HepG2 (cell line): ENCODE data around the gene PCSK6. TPM values are rescaled to one million over a fixed set of nuclear protein-coding genes. Genes with fewer than 3 reads are reported as not detected.
A peak's percentile ranks its signal among the peaks of the same experiment; 100 is the strongest.

Experiments
- DNMT1 ChIP-seq: sonication (generic); formaldehyde crosslinking; IDR thresholded peaks from 2 replicates; pipeline ENCODE4 v1.5.1; 2020; ENCODE audit warnings: mild to moderate bottlenecking, missing genetic modification reagents
- DPF2 ChIP-seq: sonication (generic); formaldehyde crosslinking; IDR thresholded peaks from 2 replicates; pipeline ENCODE4 v1.4.0; 2020; ENCODE audit warnings: mild to moderate bottlenecking, low read depth, missing genetic modification reagents, borderline replicate concordance
- HNRNPK ChIP-seq: fragments of 200-400 bp; formaldehyde crosslinking; IDR thresholded peaks from 2 replicates; pipeline ENCODE4 v1.6.1; 2018; ENCODE audit warnings: low read length, low read depth, moderate library complexity, mild to moderate bottlenecking; ENCODE audit not compliant: poor library complexity, severe bottlenecking
- IRX3 ChIP-seq: sonication (generic); formaldehyde crosslinking; IDR thresholded peaks from 2 replicates; pipeline ENCODE4 v1.8.1; 2023; ENCODE audit warnings: mild to moderate bottlenecking, low read depth, missing genetic modification reagents, borderline replicate concordance
- JDP2 ChIP-seq: sonication (generic); formaldehyde crosslinking; IDR thresholded peaks from 2 replicates; pipeline ENCODE4 v1.8.1; 2022; ENCODE audit warnings: missing genetic modification reagents, borderline replicate concordance
- MAZ ChIP-seq, 2 experiments: sonication (generic) in 1 of 2; formaldehyde crosslinking in 1 of 2; IDR thresholded peaks; 2 replicates each; pipeline versions ENCODE4 v1.5.0 to v1.6.1; 2012 to 2020; ENCODE audit warnings: low read depth in 2 of 2, mild to moderate bottlenecking in 2 of 2, borderline replicate concordance in 1 of 2, improper control_type of control experiment in 1 of 2, low read length in 1 of 2, missing genetic modification reagents in 1 of 2, moderate library complexity in 1 of 2
- MBNL3 ChIP-seq: fragments of 250-450 bp; sonication (Bioruptor Pico); conservative IDR thresholded peaks from 2 replicates; pipeline ENCODE4 v1.8.0; 2022; ENCODE audit warnings: mild to moderate bottlenecking, inconsistent platforms
- RFX5 ChIP-seq: IDR thresholded peaks from 2 replicates; pipeline ENCODE4 v1.6.1; 2011; ENCODE audit warnings: low read depth, low read length, improper control_type of control experiment
- RXRA ChIP-seq: sonication (generic); formaldehyde crosslinking; IDR thresholded peaks from 2 replicates; pipeline ENCODE4 v1.5.1; 2020; ENCODE audit warnings: missing genetic modification reagents
- SATB2 ChIP-seq: sonication (generic); formaldehyde crosslinking; IDR thresholded peaks from 2 replicates; pipeline ENCODE4 v1.5.0; 2020; ENCODE audit warnings: missing genetic modification reagents
- ZFP82 ChIP-seq: sonication (generic); formaldehyde crosslinking; IDR thresholded peaks from 2 replicates; pipeline ENCODE4 v1.5.1; 2020; ENCODE audit warnings: mild to moderate bottlenecking, missing genetic modification reagents, borderline replicate concordance
- ZNF30 ChIP-seq: sonication (generic); formaldehyde crosslinking; IDR thresholded peaks from 2 replicates; pipeline ENCODE4 v1.5.0; 2020; ENCODE audit warnings: mild to moderate bottlenecking, missing genetic modification reagents
- ZNF570 ChIP-seq: sonication (generic); formaldehyde crosslinking; IDR thresholded peaks from 2 replicates; pipeline ENCODE4 v1.4.0; 2020; ENCODE audit warnings: mild to moderate bottlenecking, missing genetic modification reagents, borderline replicate concordance
- ZNF777 ChIP-seq: sonication (generic); formaldehyde crosslinking; IDR thresholded peaks from 2 replicates; pipeline ENCODE4 v1.4.0; 2020; ENCODE audit warnings: missing genetic modification reagents
- ZSCAN21 ChIP-seq: sonication (generic); formaldehyde crosslinking; IDR thresholded peaks from 2 replicates; pipeline ENCODE4 v1.8.0; 2022; ENCODE audit warnings: mild to moderate bottlenecking, missing genetic modification reagents, moderate library complexity, borderline replicate concordance
- polyA plus RNA-seq, 8 experiments: library from polyadenylated mRNA; depleted of rRNA in 3 of 8; stranded (reverse) in 7 of 8; unstranded in 1 of 8; fragments of >200 nt; fragmentation: Illumina TruSeq in 4 of 8; extraction: Trizol in 4 of 8; gene quantifications; 2 replicates each; pipeline versions ENCODE4 v1.2.1 to v1.2.3, GENCODE V29; 2011 to 2016; ENCODE audit warnings: low read depth in 4 of 8, missing spikeins in 1 of 8, mixed read lengths in 1 of 8; ENCODE audit not compliant: insufficient read depth in 1 of 8
- total RNA-seq, 5 experiments: library from RNA; depleted of rRNA; stranded (reverse); fragments of >200 nt; fragmentation: Illumina TruSeq; extraction: Trizol; gene quantifications; 2 replicates each; pipeline ENCODE4 v1.2.3, GENCODE V29; 2016; ENCODE audit warnings: low read depth in 1 of 5
- TF ChIP-seq, protein P1 (sequence below): sonication (generic); formaldehyde crosslinking; IDR thresholded peaks from 2 replicates; pipeline ENCODE4 v1.5.1; 2020; ENCODE audit warnings: missing genetic modification reagents, mild to moderate bottlenecking, borderline replicate concordance
- TF ChIP-seq, protein P2 (sequence below): sonication (generic); formaldehyde crosslinking; IDR thresholded peaks from 2 replicates; pipeline ENCODE4 v1.9.0; 2021; ENCODE audit warnings: missing genetic modification reagents, mild to moderate bottlenecking, borderline replicate concordance

The PCSK6 gene
- total and polyA plus RNA-seq, 2 of the 13 experiments (the other 11 are each of a cell fraction or from before 2014, with no cell fraction given), result 56.5 to 155 TPM

DNA sequence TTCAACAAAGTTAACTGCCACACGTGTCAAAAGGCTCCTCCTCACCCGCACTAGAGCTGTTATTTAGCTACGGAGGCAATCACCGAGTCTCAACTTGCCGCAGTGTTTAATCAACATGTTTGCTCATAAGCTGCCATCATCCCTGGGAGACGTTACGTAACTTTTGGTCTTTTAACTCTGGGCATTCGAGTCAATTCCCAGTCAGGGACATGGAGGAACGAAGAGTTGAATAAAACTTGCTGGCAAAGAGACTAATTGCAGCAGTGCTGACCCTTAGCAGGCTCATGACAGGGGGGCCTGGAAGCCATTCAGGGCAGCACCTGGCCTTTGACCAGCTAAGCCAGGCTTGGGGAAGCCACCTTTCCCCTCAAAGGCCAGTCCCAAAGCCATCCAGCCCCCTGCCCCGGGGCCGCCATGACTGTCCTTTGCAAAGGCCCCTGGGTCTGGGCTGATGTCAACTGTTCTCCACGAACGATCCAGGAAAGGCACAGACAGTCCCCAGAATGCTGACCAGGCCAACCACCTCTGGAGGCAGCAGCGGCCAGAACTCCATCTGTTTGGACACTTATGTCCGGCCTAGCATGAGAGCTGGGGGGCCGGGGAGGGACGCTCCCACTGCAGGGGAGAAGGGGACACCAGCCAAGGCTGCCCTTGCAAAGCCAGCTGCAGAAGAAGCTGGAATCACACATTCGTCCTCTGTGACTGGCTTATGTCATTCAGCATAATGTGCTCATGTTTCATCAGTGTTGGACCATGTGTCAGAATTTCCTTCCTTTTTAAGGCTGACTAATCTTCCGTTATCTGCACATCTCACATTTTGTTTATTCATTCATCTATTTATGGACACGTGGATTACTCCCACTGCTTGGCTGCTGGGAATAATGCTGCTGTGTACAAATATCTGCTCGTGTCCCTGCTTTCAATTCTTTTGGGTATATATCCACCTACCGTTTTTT is 43.7 kb downstream of the PCSK6 start (continued):
- TF ChIP-seq JDP2 (CRISPR knock-in tag) (no peak; the same call in 1 of the 2 replicates), ZNF570 (CRISPR knock-in tag) (no peak), ZSCAN21 (peak; percentile 57; the same call in 1 of the 2 replicates), ZNF777 (CRISPR knock-in tag) (no peak), HNRNPK (no peak), ZNF30 (CRISPR knock-in tag) (no peak), ZFP82 (CRISPR knock-in tag) (no peak), MBNL3 (no peak), RFX5 (no peak), SATB2 (CRISPR knock-in tag) (0 out of 2 replicates have a peak, but pooled peaks have one; percentile 53), DNMT1 (no peak; the same call in 1 of the 2 replicates), IRX3 (CRISPR knock-in tag) (no peak), RXRA (no peak; the same call in 1 of the 2 replicates), DPF2 (CRISPR knock-in tag) (no peak; the same call in 1 of the 2 replicates), MAZ (IDR thresholded peaks at IDR 0.05; ENCODE audit: borderline replicate concordance, low read depth, low read length) (no peak), MAZ (CRISPR knock-in tag; IDR thresholded peaks at IDR 0.05; ENCODE audit: low read depth) (no peak)
- TF ChIP-seq, protein P1, sequence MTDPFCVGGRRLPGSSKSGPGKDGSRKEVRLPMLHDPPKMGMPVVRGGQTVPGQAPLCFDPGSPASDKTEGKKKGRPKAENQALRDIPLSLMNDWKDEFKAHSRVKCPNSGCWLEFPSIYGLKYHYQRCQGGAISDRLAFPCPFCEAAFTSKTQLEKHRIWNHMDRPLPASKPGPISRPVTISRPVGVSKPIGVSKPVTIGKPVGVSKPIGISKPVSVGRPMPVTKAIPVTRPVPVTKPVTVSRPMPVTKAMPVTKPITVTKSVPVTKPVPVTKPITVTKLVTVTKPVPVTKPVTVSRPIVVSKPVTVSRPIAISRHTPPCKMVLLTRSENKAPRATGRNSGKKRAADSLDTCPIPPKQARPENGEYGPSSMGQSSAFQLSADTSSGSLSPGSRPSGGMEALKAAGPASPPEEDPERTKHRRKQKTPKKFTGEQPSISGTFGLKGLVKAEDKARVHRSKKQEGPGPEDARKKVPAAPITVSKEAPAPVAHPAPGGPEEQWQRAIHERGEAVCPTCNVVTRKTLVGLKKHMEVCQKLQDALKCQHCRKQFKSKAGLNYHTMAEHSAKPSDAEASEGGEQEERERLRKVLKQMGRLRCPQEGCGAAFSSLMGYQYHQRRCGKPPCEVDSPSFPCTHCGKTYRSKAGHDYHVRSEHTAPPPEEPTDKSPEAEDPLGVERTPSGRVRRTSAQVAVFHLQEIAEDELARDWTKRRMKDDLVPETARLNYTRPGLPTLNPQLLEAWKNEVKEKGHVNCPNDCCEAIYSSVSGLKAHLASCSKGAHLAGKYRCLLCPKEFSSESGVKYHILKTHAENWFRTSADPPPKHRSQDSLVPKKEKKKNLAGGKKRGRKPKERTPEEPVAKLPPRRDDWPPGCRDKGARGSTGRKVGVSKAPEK (CRISPR knock-in tag), result 0 out of 2 replicates have a peak, but pooled peaks have one; percentile 8
- TF ChIP-seq, protein P2, sequence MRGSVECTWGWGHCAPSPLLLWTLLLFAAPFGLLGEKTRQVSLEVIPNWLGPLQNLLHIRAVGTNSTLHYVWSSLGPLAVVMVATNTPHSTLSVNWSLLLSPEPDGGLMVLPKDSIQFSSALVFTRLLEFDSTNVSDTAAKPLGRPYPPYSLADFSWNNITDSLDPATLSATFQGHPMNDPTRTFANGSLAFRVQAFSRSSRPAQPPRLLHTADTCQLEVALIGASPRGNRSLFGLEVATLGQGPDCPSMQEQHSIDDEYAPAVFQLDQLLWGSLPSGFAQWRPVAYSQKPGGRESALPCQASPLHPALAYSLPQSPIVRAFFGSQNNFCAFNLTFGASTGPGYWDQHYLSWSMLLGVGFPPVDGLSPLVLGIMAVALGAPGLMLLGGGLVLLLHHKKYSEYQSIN (CRISPR knock-in tag), result no peak
